Gastroesophageal sphincter (tissue), 4 donors: ENCODE data around the gene KICS2. TPM values are rescaled to one million over a fixed set of nuclear protein-coding genes. Genes with fewer than 3 reads are reported as not detected.

ENCODE experiments used
- ATAC-seq: fragments of 150-250 bp; one replicate; pipeline ENCODE4 v1.9.1; 2016; ENCODE audit warnings: mild to moderate bottlenecking, moderate library complexity
- H3K27ac ChIP-seq, 4 donors: fragments of 200-600 bp; sonication (generic) in 3 of 4; 1 replicate in 3 of 4; 2 replicates in 1 of 4; pipeline ENCODE4 v1.5.1; 2016 to 2019
- H3K27me3 ChIP-seq: fragments of 200-600 bp; sonication (generic); one replicate; pipeline ENCODE4 v1.5.1; 2019
- H3K36me3 ChIP-seq, 2 donors: fragments of 200-600 bp; sonication (generic); one replicate each; pipeline ENCODE4 v1.5.1; 2019; ENCODE audit warnings: control low read depth in 1 of 2
- H3K4me1 ChIP-seq, 3 donors: fragments of 200-600 bp; sonication (generic); 1 replicate in 2 of 3; 2 replicates in 1 of 3; pipeline ENCODE4 v1.5.1; 2016 to 2019; ENCODE audit warnings: control low read depth in 2 of 3
- H3K4me3 ChIP-seq, 2 donors: fragments of 200-600 bp; sonication (generic); one replicate each; pipeline ENCODE4 v1.5.1; 2019; ENCODE audit warnings: mild to moderate bottlenecking in 1 of 2, moderate library complexity in 1 of 2
- H3K9me3 ChIP-seq, 3 donors: fragments of 200-600 bp; sonication (generic); one replicate each; pipeline ENCODE4 v1.5.1; 2017 to 2019; ENCODE audit warnings: control low read depth in 2 of 3
- CTCF ChIP-seq, 4 experiments: fragments of 200-600 bp in 2 of 4; fragments of 450-650 bp in 2 of 4; sonication (generic) in 1 of 4; IDR thresholded peaks; one replicate each; pipeline ENCODE4 v1.5.1; 2017 to 2019; ENCODE audit warnings: antibody characterized with exemption in 4 of 4, mild to moderate bottlenecking in 2 of 4, moderate library complexity in 2 of 4
- EP300 ChIP-seq: sonication (generic); formaldehyde crosslinking; IDR thresholded peaks from one replicate; pipeline ENCODE4 v1.6.1; 2017; ENCODE audit warnings: antibody characterized with exemption, mild to moderate bottlenecking
- POLR2A ChIP-seq, 2 donors: fragments of 450-650 bp; IDR thresholded peaks; one replicate each; pipeline ENCODE4 v1.6.1; 2017; ENCODE audit warnings: antibody characterized with exemption in 2 of 2, mild to moderate bottlenecking in 2 of 2, moderate library complexity in 1 of 2
- POLR2AphosphoS5 ChIP-seq: sonication (generic); formaldehyde crosslinking; IDR thresholded peaks from one replicate; pipeline ENCODE4 v1.6.1; 2017; ENCODE audit warnings: antibody characterized with exemption
- WGBS, 2 donors: methylation state at CpG; one replicate each; pipeline ENCODE4 v1.1.5; 2018; ENCODE audit warnings: low coverage in 1 of 2; 5-methylcytosine and 5-hydroxymethylcytosine counted together
- total RNA-seq, 4 donors: library from RNA; depleted of rRNA; stranded (reverse); fragments of >200 nt; gene quantifications; one replicate each; pipeline ENCODE4 v1.1.0, GENCODE V29; 2016

KICS2 gene
- total RNA-seq, 4 donors from 2014 or later: 2.4 to 6.7 (median 5.9) TPM

- H3K36me3 ChIP-seq: no peaks in the 10 kb centered on the region
- H3K4me3 ChIP-seq: no peak overlapping the region
- no peaks in the 10 kb centered on the region for H3K27me3 ChIP-seq
- TF ChIP-seq POLR2A (IDR thresholded peaks at IDR 0.05) (no peak), EP300 (no peak), POLR2AphosphoS5 (no peak), CTCF (IDR thresholded peaks at IDR 0.05) (no peak)
- ATAC-seq: no peak
- no peaks in the 10 kb centered on the region for H3K9me3 ChIP-seq
- no peak overlapping the region for H3K27ac ChIP-seq
- no peaks in the 10 kb centered on the region for H3K4me1 ChIP-seq
These were observed 14.5 kb upstream of the KICS2 start for GRCh38 chr12:64236549-64236948.

GRCh38 chr12:64232196-64232595, 10.1 kb upstream of the KICS2 start:
- no peaks in the 10 kb centered on the region for H3K9me3 ChIP-seq
- TF ChIP-seq EP300 (no peak), POLR2A (IDR thresholded peaks at IDR 0.05) (no peak), CTCF (IDR thresholded peaks at IDR 0.05) (no peak), POLR2AphosphoS5 (no peak)
- ATAC-seq: no peak
- H3K27me3 ChIP-seq: no peaks in the 10 kb centered on the region
- 89% methylated on average over 1 of the region's 1 CpG; no CpG with 5 or more reads in 1 of the 2 donors for WGBS, 2 donors
- H3K4me3 ChIP-seq: no peak overlapping the region
- H3K4me1 ChIP-seq: no peaks in the 10 kb centered on the region
- H3K27ac ChIP-seq: no peak overlapping the region
- no peaks in the 10 kb centered on the region for H3K36me3 ChIP-seq

- Histone ChIP-seq H3K4me1 (no peaks in the 10 kb centered on the region), H3K9me3 (no peaks in the 10 kb centered on the region), H3K36me3 (no peaks in the 10 kb centered on the region), H3K27ac (no peak overlapping the region), H3K4me3 (no peak overlapping the region), H3K27me3 (no peaks in the 10 kb centered on the region)
- WGBS, 2 donors: 73 to 82% methylated on average over 5 of the region's 5 CpGs
- TF ChIP-seq POLR2AphosphoS5: no peak
- TF ChIP-seq POLR2A (IDR thresholded peaks at IDR 0.05): no peak
- no peak for TF ChIP-seq CTCF (IDR thresholded peaks at IDR 0.05)
- TF ChIP-seq EP300: no peak
- no peak for ATAC-seq
These were observed 7.7 kb upstream of the KICS2 start for GRCh38 chr12:64229796-64230195.

GRCh38 chr12:64229240-64229639, 7.1 kb upstream of the KICS2 start:
- TF ChIP-seq EP300 (no peak), POLR2A (IDR thresholded peaks at IDR 0.05) (no peak), CTCF (IDR thresholded peaks at IDR 0.05) (no peak), POLR2AphosphoS5 (no peak)
- H3K4me3 ChIP-seq: no peak overlapping the region
- H3K4me1 ChIP-seq: no peaks in the 10 kb centered on the region
- no peak for ATAC-seq
- H3K27ac ChIP-seq: no peak overlapping the region
- 39 to 51% methylated on average over 2 to 3 of the region's 4 CpGs for WGBS, 2 donors
- no peaks in the 10 kb centered on the region for H3K27me3 ChIP-seq
- H3K9me3 ChIP-seq: no peaks in the 10 kb centered on the region
- no peaks in the 10 kb centered on the region for H3K36me3 ChIP-seq

GRCh38 chr12:64225626-64226025, 3.5 kb upstream of the KICS2 start:
- no peak for ATAC-seq
- TF ChIP-seq CTCF (IDR thresholded peaks at IDR 0.05) (no peak), EP300 (no peak), POLR2AphosphoS5 (no peak), POLR2A (IDR thresholded peaks at IDR 0.05) (no peak)
- no peak overlapping the region for H3K4me3 ChIP-seq
- peaks cover 0 to 10% (median 5%) of the 10 kb centered on the region in 3 donors for H3K4me1 ChIP-seq
- no peak overlapping the region for H3K27ac ChIP-seq
- no peaks in the 10 kb centered on the region for H3K27me3 ChIP-seq
- no peaks in the 10 kb centered on the region for H3K9me3 ChIP-seq
- 5 to 63% methylated on average over 2 of the region's 2 CpGs for WGBS, 2 donors
- no peaks in the 10 kb centered on the region for H3K36me3 ChIP-seq
